ENCODE data around the gene ASF1A.
A peak's percentile ranks its signal among the peaks of the same experiment; 100 is the strongest.

ASF1A gene

GRCh38 chr6:118932421-118932820 is 38.5 kb downstream of the ASF1A start:
- TF ChIP-seq CTCF (IDR thresholded peaks at IDR 0.05; ENCODE audit: extremely low read depth, insufficient read depth, missing control alignments) = no peak
- no peak for DNase-seq (ENCODE audit: low spot score)
- in situ Hi-C loops (cut with MboI; ENCODE audit: low pct_unique_long_range_greater_than_20kb, low sequenced_read_pairs, unreplicated experiment) = no loop called here

GRCh38 chr6:118933855-118934460 is 40.0 kb downstream of the ASF1A start:
- no peak for TF ChIP-seq CTCF (IDR thresholded peaks at IDR 0.05; ENCODE audit: extremely low read depth, insufficient read depth, missing control alignments)
- in situ Hi-C loops (cut with MboI; ENCODE audit: low pct_unique_long_range_greater_than_20kb, low sequenced_read_pairs, unreplicated experiment) = no loop called here
- peak; percentile 17 for DNase-seq (ENCODE audit: low spot score)

- in situ Hi-C loops (cut with MboI; ENCODE audit: low pct_unique_long_range_greater_than_20kb, low sequenced_read_pairs, unreplicated experiment) = no loop called here
- TF ChIP-seq CTCF (IDR thresholded peaks at IDR 0.05; ENCODE audit: extremely low read depth, insufficient read depth, missing control alignments) = no peak
- DNase-seq (ENCODE audit: low spot score) = peak; percentile 95
These were observed 40.7 kb downstream of the ASF1A start, which contains the start of gene MCM9 for GRCh38 chr6:118934461-118935330. TSS of gene MCM9 (minus strand) at chr6:118935159. CDS start at chr6:118931723, 3,436 bp downstream.

- DNase-seq (ENCODE audit: low spot score) = peak; percentile 19
- in situ Hi-C loops (cut with MboI; ENCODE audit: low pct_unique_long_range_greater_than_20kb, low sequenced_read_pairs, unreplicated experiment) = no loop called here
- TF ChIP-seq CTCF (IDR thresholded peaks at IDR 0.05; ENCODE audit: extremely low read depth, insufficient read depth, missing control alignments) = no peak
These were observed 41.3 kb downstream of the ASF1A start for GRCh38 chr6:118935331-118935668.

- TF ChIP-seq CTCF (IDR thresholded peaks at IDR 0.05; ENCODE audit: extremely low read depth, insufficient read depth, missing control alignments) = no peak
- no peak for DNase-seq (ENCODE audit: low spot score)
- in situ Hi-C loops (cut with MboI; ENCODE audit: low pct_unique_long_range_greater_than_20kb, low sequenced_read_pairs, unreplicated experiment) = no loop called here
These were observed 42.2 kb downstream of the ASF1A start for GRCh38 chr6:118935978-118936703.

- no peak for TF ChIP-seq CTCF (IDR thresholded peaks at IDR 0.05; ENCODE audit: extremely low read depth, insufficient read depth, missing control alignments)
- DNase-seq (ENCODE audit: low spot score) = no peak
- in situ Hi-C loops (cut with MboI; ENCODE audit: low pct_unique_long_range_greater_than_20kb, low sequenced_read_pairs, unreplicated experiment) = no loop called here
These were observed 45.7 kb downstream of the ASF1A start for GRCh38 chr6:118939683-118940082.

Measured in GM13977 (cell line).